Tibial nerve (tissue), 4 donors: ENCODE results near the gene CC2D2B.

Experiments
- EP300 ChIP-seq, 2 donors: sonication (generic); formaldehyde crosslinking; IDR thresholded peaks; one replicate each; pipeline ENCODE4 v1.6.1; 2017; ENCODE audit warnings: antibody characterized with exemption in 2 of 2, mild to moderate bottlenecking in 1 of 2
- POLR2A ChIP-seq, 2 donors: fragments of 450-650 bp; IDR thresholded peaks; one replicate each; pipeline ENCODE4 v1.6.1; 2017; ENCODE audit warnings: antibody characterized with exemption in 2 of 2, mild to moderate bottlenecking in 2 of 2, moderate library complexity in 2 of 2
- TF ChIP-seq, protein P1 (sequence below), 5 experiments: fragments of 200-600 bp in 3 of 5; fragments of 450-650 bp in 2 of 5; sonication (generic) in 3 of 5; IDR thresholded peaks; one replicate each; pipeline ENCODE4 v1.5.1; 2016 to 2019; ENCODE audit warnings: antibody characterized with exemption in 5 of 5, mild to moderate bottlenecking in 3 of 5, moderate library complexity in 2 of 5

DNA sequence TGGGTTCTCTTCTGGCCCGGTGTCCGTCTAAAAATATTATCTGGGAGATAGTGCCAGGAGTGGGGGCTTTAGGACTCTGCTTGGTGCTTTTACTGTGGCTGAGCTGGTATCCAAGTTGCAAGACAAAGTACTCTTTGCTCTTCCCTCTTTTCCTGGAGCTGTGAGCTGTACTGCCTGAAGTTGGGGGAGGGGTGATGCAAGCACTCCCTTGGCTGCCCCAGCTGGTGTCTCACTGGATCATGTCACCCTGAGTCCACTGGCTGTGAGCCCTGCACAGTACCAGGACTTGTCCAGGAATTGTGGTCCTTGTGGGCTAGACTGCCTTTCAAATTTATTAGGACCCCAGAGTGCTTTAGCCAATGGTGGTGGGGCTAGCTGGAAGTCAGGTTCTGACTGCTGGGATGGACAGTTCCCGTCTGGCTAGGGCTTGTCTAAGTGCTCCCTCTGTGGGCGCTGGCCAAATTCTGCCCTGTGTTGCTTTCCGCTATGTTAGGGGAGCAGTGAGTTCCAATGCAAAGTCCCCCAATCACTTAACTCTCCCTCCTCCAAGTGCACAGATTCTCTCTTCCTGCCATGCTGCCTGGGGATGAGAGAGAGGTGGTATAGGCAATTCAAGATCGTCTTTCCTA lies 13.1 kb downstream of the CC2D2B start:
- TF ChIP-seq, protein P1, sequence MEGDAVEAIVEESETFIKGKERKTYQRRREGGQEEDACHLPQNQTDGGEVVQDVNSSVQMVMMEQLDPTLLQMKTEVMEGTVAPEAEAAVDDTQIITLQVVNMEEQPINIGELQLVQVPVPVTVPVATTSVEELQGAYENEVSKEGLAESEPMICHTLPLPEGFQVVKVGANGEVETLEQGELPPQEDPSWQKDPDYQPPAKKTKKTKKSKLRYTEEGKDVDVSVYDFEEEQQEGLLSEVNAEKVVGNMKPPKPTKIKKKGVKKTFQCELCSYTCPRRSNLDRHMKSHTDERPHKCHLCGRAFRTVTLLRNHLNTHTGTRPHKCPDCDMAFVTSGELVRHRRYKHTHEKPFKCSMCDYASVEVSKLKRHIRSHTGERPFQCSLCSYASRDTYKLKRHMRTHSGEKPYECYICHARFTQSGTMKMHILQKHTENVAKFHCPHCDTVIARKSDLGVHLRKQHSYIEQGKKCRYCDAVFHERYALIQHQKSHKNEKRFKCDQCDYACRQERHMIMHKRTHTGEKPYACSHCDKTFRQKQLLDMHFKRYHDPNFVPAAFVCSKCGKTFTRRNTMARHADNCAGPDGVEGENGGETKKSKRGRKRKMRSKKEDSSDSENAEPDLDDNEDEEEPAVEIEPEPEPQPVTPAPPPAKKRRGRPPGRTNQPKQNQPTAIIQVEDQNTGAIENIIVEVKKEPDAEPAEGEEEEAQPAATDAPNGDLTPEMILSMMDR (IDR thresholded peaks at IDR 0.05), result no peak
- TF ChIP-seq POLR2A (IDR thresholded peaks at IDR 0.05) (no peak), EP300 (IDR thresholded peaks at IDR 0.05) (no peak)
